Neural progenitor cell (in vitro differentiated cells): ENCODE results near the gene LRP1B. TPM values are rescaled to one million over a fixed set of nuclear protein-coding genes. Genes with fewer than 3 reads are reported as not detected.

Experiments
- DNase-seq: peaks from one replicate; pipeline ENCODE4 v3.0.0-alpha.2; 2016; ENCODE audit warnings: low spot score
- H2AFZ ChIP-seq: fragments of 200-600 bp; sonication (generic); replicated peaks from 2 replicates; pipeline ENCODE4 v1.6.1; 2016; ENCODE audit warnings: antibody characterized with exemption
- H3F3A ChIP-seq: fragments of 200-600 bp; sonication (generic); 2 replicates; pipeline ENCODE4 v1.6.1; 2016; ENCODE audit warnings: antibody characterized with exemption, low read depth
- H3K27ac ChIP-seq: fragments of 200-600 bp; sonication (generic); 2 replicates; pipeline ENCODE4 v1.5.1; 2016; ENCODE audit warnings: mild to moderate bottlenecking
- H3K27me3 ChIP-seq: fragments of 200-600 bp; sonication (generic); 2 replicates; pipeline ENCODE4 v1.6.1; 2016; ENCODE audit warnings: mild to moderate bottlenecking, moderate library complexity
- H3K36me3 ChIP-seq: fragments of 200-600 bp; sonication (generic); 2 replicates; pipeline ENCODE4 v1.5.1; 2016
- H3K4me1 ChIP-seq: fragments of 200-600 bp; sonication (generic); 2 replicates; pipeline ENCODE4 v1.6.1; 2016; ENCODE audit warnings: mixed run types
- H3K4me2 ChIP-seq: fragments of 200-600 bp; sonication (generic); 2 replicates; pipeline ENCODE4 v1.6.1; 2016
- H3K4me3 ChIP-seq: fragments of 200-600 bp; sonication (generic); 2 replicates; pipeline ENCODE4 v1.5.1; 2016
- H3K79me2 ChIP-seq: fragments of 200-600 bp; sonication (generic); 2 replicates; pipeline ENCODE4 v1.6.1; 2016; ENCODE audit warnings: low read depth
- H3K9ac ChIP-seq: fragments of 200-600 bp; sonication (generic); 2 replicates; pipeline ENCODE4 v1.6.1; 2016
- H3K9me3 ChIP-seq: fragments of 200-600 bp; sonication (generic); 2 replicates; pipeline ENCODE4 v1.5.1; 2016; ENCODE audit warnings: low read depth
- H4K20me1 ChIP-seq: fragments of 200-600 bp; sonication (generic); 2 replicates; pipeline ENCODE4 v1.6.1; 2016; ENCODE audit warnings: low read depth
- H3K27ac Mint-ChIP-seq: 3 replicates; pipeline ENCODE4 v1.8.0; 2021; ENCODE audit warnings: mixed read lengths
- H3K27me3 Mint-ChIP-seq: 2 replicates; pipeline ENCODE4 v1.8.0; 2022; ENCODE audit warnings: low read depth, mild to moderate bottlenecking, inconsistent platforms, moderate library complexity, mixed read lengths; ENCODE audit not compliant: insufficient read depth
- H3K36me3 Mint-ChIP-seq: 3 replicates; pipeline ENCODE4 v1.8.0; 2021; ENCODE audit warnings: mixed read lengths
- H3K4me1 Mint-ChIP-seq: 3 replicates; pipeline ENCODE4 v1.8.0; 2021; ENCODE audit warnings: mixed read lengths
- H3K4me3 Mint-ChIP-seq: 3 replicates; pipeline ENCODE4 v1.8.0; 2021; ENCODE audit warnings: mild to moderate bottlenecking, moderate library complexity, mixed read lengths
- H3K9me3 Mint-ChIP-seq: 3 replicates; pipeline ENCODE4 v1.8.0; 2020; ENCODE audit warnings: mixed read lengths
- CTCF ChIP-seq: fragments of 200-600 bp; sonication (generic); IDR thresholded peaks from 2 replicates; pipeline ENCODE4 v1.5.1; 2017; ENCODE audit warnings: antibody characterized with exemption, mild to moderate bottlenecking
- EZH2 ChIP-seq: fragments of 200-600 bp; sonication (generic); IDR thresholded peaks from 2 replicates; pipeline ENCODE4 v1.6.1; 2017; ENCODE audit warnings: antibody characterized with exemption, mild to moderate bottlenecking, moderate library complexity
- EZH2phosphoT487 ChIP-seq: fragments of 200-600 bp; sonication (generic); IDR thresholded peaks from 2 replicates; pipeline ENCODE4 v1.6.1; 2017; ENCODE audit warnings: antibody characterized with exemption
- total RNA-seq: library from RNA; depleted of rRNA; stranded (reverse); fragments of >200 nt; gene quantifications from 2 replicates; pipeline ENCODE4 v1.2.3, GENCODE V29; 2015; ENCODE audit warnings: low replicate concordance

LRP1B gene
- total RNA-seq, 1 donor from 2014 or later, result not detected

GRCh38 chr2:141709756-141710155, 421.1 kb downstream of the LRP1B start:
- H3K4me1 Mint-ChIP-seq, result peaks cover 17% of the 10 kb centered on the region
- H3K36me3 ChIP-seq, result no peaks in the 10 kb centered on the region
- no peak overlapping the region for H3K27ac Mint-ChIP-seq
- H3K9ac ChIP-seq, result no peak overlapping the region
- H3K4me3 ChIP-seq, result no peak overlapping the region
- H3K9me3 ChIP-seq, result no peaks in the 10 kb centered on the region
- no peak overlapping the region for H3K4me3 Mint-ChIP-seq
- no peaks in the 10 kb centered on the region for H3K79me2 ChIP-seq
- H2AFZ ChIP-seq, result no peak overlapping the region
- no peak overlapping the region for H3K4me2 ChIP-seq
- no peaks in the 10 kb centered on the region for H4K20me1 ChIP-seq
- H3K27ac ChIP-seq, result no peak overlapping the region
- TF ChIP-seq CTCF (no peak), EZH2phosphoT487 (no peak), EZH2 (no peak)
- H3K4me1 ChIP-seq, result no peaks in the 10 kb centered on the region
- no peaks in the 10 kb centered on the region for H3K27me3 ChIP-seq
- H3K27me3 Mint-ChIP-seq, result peaks cover 2% of the 10 kb centered on the region
- H3K9me3 Mint-ChIP-seq, result no peaks in the 10 kb centered on the region
- no peaks in the 10 kb centered on the region for H3F3A ChIP-seq
- no peak for DNase-seq
- H3K36me3 Mint-ChIP-seq, result no peaks in the 10 kb centered on the region

GRCh38 chr2:141707486-141707885, 423.3 kb downstream of the LRP1B start:
- Histone ChIP-seq H3K79me2 (no peaks in the 10 kb centered on the region), H3K4me2 (no peak overlapping the region), H3K27me3 (no peaks in the 10 kb centered on the region), H3K4me1 (peaks cover 11% of the 10 kb centered on the region), H3K9ac (no peak overlapping the region), H3F3A (no peaks in the 10 kb centered on the region), H4K20me1 (no peaks in the 10 kb centered on the region), H3K27ac (no peak overlapping the region), H2AFZ (no peak overlapping the region), H3K9me3 (no peaks in the 10 kb centered on the region), H3K4me3 (no peak overlapping the region), H3K36me3 (no peaks in the 10 kb centered on the region)
- H3K4me3 Mint-ChIP-seq, result no peak overlapping the region
- no peak for DNase-seq
- peaks cover 2% of the 10 kb centered on the region for H3K27me3 Mint-ChIP-seq
- H3K27ac Mint-ChIP-seq, result no peak overlapping the region
- H3K36me3 Mint-ChIP-seq, result no peaks in the 10 kb centered on the region
- no peaks in the 10 kb centered on the region for H3K9me3 Mint-ChIP-seq
- peaks cover 14% of the 10 kb centered on the region for H3K4me1 Mint-ChIP-seq
- TF ChIP-seq EZH2phosphoT487 (no peak), EZH2 (no peak), CTCF (no peak)

- H3K27ac Mint-ChIP-seq, result no peak overlapping the region
- H3K36me3 Mint-ChIP-seq, result no peaks in the 10 kb centered on the region
- H3K9me3 Mint-ChIP-seq, result no peaks in the 10 kb centered on the region
- Histone ChIP-seq H3K27me3 (no peaks in the 10 kb centered on the region), H4K20me1 (no peaks in the 10 kb centered on the region), H3K9me3 (no peaks in the 10 kb centered on the region), H3K4me1 (peaks cover 23% of the 10 kb centered on the region), H3K9ac (no peak overlapping the region), H3K79me2 (no peaks in the 10 kb centered on the region), H3K27ac (no peak overlapping the region), H2AFZ (no peak overlapping the region), H3K4me3 (no peak overlapping the region), H3K4me2 (no peak overlapping the region), H3K36me3 (no peaks in the 10 kb centered on the region), H3F3A (no peaks in the 10 kb centered on the region)
- H3K4me3 Mint-ChIP-seq, result no peak overlapping the region
- DNase-seq, result no peak
- TF ChIP-seq CTCF (no peak), EZH2phosphoT487 (no peak), EZH2 (no peak)
- H3K4me1 Mint-ChIP-seq, result peaks cover 16% of the 10 kb centered on the region
- H3K27me3 Mint-ChIP-seq, result peaks cover 2% of the 10 kb centered on the region
These were observed 426.3 kb downstream of the LRP1B start for GRCh38 chr2:141704541-141704940.

GRCh38 chr2:141703501-141703900, 427.3 kb downstream of the LRP1B start:
- no peak overlapping the region for H3K27ac ChIP-seq
- H3K4me3 Mint-ChIP-seq, result no peak overlapping the region
- peaks cover 23% of the 10 kb centered on the region for H3K4me1 ChIP-seq
- TF ChIP-seq EZH2phosphoT487, result no peak
- no peak for TF ChIP-seq EZH2
- TF ChIP-seq CTCF, result no peak
- peaks cover 14% of the 10 kb centered on the region for H3K4me1 Mint-ChIP-seq
- no peak for DNase-seq
- H3K36me3 Mint-ChIP-seq, result no peaks in the 10 kb centered on the region
- H3K36me3 ChIP-seq, result no peaks in the 10 kb centered on the region
- H3F3A ChIP-seq, result no peaks in the 10 kb centered on the region
- no peaks in the 10 kb centered on the region for H4K20me1 ChIP-seq
- H3K9me3 Mint-ChIP-seq, result no peaks in the 10 kb centered on the region
- H3K4me3 ChIP-seq, result no peak overlapping the region
- no peaks in the 10 kb centered on the region for H3K27me3 ChIP-seq
- no peak overlapping the region for H3K4me2 ChIP-seq
- no peak overlapping the region for H3K27ac Mint-ChIP-seq
- no peaks in the 10 kb centered on the region for H3K79me2 ChIP-seq
- no peak overlapping the region for H2AFZ ChIP-seq
- no peaks in the 10 kb centered on the region for H3K9me3 ChIP-seq
- no peak overlapping the region for H3K9ac ChIP-seq
- peaks cover 2% of the 10 kb centered on the region for H3K27me3 Mint-ChIP-seq
